ENCODE results near the gene HS1BP3. TPM values are rescaled to one million over a fixed set of nuclear protein-coding genes. Genes with fewer than 3 reads are reported as not detected.

The HS1BP3 gene
- total and polyA plus RNA-seq, 9 of the 15 experiments (the other 6 are each of a cell fraction or from before 2014, with no cell fraction given) = 0.41 to 8.3 (median 5.9) TPM

DNA sequence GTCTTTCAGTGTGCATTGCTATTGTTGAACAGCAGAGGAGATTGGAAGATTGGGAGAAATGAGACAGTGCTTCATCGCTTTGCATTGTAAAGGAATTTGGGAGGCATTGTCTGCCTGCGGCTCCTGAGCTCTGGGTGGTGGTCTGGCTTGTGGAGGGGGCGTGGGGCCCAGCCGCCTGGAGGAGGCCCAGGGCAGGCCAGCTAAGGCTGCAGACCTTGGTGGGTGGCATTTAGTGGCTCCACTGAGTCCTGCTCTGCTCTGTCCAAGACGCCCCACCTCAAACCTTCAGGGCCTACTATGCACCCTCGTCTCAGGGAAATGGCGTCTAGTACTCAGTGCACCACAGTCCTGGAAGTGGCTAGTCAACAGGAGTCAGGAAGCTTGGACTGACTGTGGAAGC, 5.7 kb upstream of the HS1BP3 start (continued):
- TF ChIP-seq, protein P1, sequence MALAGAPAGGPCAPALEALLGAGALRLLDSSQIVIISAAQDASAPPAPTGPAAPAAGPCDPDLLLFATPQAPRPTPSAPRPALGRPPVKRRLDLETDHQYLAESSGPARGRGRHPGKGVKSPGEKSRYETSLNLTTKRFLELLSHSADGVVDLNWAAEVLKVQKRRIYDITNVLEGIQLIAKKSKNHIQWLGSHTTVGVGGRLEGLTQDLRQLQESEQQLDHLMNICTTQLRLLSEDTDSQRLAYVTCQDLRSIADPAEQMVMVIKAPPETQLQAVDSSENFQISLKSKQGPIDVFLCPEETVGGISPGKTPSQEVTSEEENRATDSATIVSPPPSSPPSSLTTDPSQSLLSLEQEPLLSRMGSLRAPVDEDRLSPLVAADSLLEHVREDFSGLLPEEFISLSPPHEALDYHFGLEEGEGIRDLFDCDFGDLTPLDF (CRISPR knock-in tag; IDR thresholded peaks at IDR 0.05) = no peak
- TF ChIP-seq, protein P2, sequence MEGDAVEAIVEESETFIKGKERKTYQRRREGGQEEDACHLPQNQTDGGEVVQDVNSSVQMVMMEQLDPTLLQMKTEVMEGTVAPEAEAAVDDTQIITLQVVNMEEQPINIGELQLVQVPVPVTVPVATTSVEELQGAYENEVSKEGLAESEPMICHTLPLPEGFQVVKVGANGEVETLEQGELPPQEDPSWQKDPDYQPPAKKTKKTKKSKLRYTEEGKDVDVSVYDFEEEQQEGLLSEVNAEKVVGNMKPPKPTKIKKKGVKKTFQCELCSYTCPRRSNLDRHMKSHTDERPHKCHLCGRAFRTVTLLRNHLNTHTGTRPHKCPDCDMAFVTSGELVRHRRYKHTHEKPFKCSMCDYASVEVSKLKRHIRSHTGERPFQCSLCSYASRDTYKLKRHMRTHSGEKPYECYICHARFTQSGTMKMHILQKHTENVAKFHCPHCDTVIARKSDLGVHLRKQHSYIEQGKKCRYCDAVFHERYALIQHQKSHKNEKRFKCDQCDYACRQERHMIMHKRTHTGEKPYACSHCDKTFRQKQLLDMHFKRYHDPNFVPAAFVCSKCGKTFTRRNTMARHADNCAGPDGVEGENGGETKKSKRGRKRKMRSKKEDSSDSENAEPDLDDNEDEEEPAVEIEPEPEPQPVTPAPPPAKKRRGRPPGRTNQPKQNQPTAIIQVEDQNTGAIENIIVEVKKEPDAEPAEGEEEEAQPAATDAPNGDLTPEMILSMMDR (IDR thresholded peaks at IDR 0.05 in 2 of 3, conservative IDR thresholded peaks at IDR 0.05 in 1 of 3; ENCODE audit: insufficient read depth in 2 of 3, low read depth in 1 of 3, low read length in 3 of 3) = no peak
- no peak for TF ChIP-seq RBM34 (IDR thresholded peaks at IDR 0.05; ENCODE audit: borderline replicate concordance, insufficient read depth, low read length)
- TF ChIP-seq, protein P3, sequence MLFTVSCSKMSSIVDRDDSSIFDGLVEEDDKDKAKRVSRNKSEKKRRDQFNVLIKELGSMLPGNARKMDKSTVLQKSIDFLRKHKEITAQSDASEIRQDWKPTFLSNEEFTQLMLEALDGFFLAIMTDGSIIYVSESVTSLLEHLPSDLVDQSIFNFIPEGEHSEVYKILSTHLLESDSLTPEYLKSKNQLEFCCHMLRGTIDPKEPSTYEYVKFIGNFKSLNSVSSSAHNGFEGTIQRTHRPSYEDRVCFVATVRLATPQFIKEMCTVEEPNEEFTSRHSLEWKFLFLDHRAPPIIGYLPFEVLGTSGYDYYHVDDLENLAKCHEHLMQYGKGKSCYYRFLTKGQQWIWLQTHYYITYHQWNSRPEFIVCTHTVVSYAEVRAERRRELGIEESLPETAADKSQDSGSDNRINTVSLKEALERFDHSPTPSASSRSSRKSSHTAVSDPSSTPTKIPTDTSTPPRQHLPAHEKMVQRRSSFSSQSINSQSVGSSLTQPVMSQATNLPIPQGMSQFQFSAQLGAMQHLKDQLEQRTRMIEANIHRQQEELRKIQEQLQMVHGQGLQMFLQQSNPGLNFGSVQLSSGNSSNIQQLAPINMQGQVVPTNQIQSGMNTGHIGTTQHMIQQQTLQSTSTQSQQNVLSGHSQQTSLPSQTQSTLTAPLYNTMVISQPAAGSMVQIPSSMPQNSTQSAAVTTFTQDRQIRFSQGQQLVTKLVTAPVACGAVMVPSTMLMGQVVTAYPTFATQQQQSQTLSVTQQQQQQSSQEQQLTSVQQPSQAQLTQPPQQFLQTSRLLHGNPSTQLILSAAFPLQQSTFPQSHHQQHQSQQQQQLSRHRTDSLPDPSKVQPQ (CRISPR knock-in tag; IDR thresholded peaks at IDR 0.05; ENCODE audit: borderline replicate concordance) = no peak
